Limb (tissue), 2 donors: ENCODE results near the gene GPR137B.

Experiments used
- DNase-seq, 2 donors: peaks; one replicate each; pipeline ENCODE4 v3.0.0-alpha.2; 2016; ENCODE audit errors: extremely low spot score in 2 of 2

GPR137B gene

GRCh38 chr1:236200925-236201324 lies 58.6 kb downstream of the GPR137B start:
- no peak for DNase-seq

- DNase-seq = no peak
Measured at GRCh38 chr1:236201786-236202185, 59.4 kb downstream of the GPR137B start.

- DNase-seq = no peak
Measured at GRCh38 chr1:236204039-236204438, 61.7 kb downstream of the GPR137B start.

GRCh38 chr1:236204656-236205055 lies 62.3 kb downstream of the GPR137B start:
- no peak for DNase-seq

DNA sequence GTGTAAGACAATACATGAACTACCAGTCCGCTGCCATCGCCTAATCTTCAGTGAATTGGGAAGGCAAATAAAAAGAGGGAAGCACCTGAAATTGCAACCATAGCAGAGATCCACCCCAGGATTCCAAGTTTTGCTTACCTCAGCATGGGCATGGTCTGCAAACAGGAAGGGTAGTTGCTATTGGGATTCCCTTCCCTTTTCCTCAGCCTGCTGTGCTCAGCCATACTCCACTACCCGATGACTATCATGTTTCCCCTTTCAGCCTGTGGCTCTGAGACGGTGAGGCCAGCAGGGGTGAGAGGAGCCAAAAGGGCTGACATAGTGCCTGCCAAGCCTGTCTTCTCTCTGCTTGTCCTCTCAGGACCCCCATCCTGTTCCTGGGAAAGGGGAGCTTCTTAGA lies 64.2 kb downstream of the GPR137B start:
- DNase-seq = peak in 1 of 2 donors; percentile 10

DNA sequence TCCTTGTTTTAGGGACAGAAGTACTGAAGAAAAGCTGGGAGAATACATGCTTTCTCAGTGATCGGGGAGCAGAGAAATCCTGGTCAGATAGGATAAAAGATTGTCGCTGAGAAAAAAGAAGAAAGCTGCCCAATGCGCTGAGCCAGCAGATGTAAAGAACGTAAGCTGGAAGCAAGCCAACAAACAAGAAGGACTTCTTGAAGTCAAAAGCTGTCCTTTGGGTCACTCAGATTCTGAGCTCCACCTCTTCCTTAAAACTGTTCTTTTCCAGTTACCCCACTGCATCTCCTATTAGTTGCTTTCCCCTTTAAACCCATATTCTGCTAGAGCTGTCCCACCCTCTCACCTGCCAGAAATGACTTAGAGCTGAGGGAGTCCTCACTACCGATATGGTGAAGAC lies 64.8 kb downstream of the GPR137B start:
- no peak for DNase-seq

GRCh38 chr1:236207569-236207968 lies 65.2 kb downstream of the GPR137B start:
- no peak for DNase-seq

GRCh38 chr1:236209185-236209584 lies 66.8 kb downstream of the GPR137B start:
- DNase-seq = no peak

- DNase-seq = no peak
Measured at GRCh38 chr1:236209713-236210112, 67.4 kb downstream of the GPR137B start.

DNA sequence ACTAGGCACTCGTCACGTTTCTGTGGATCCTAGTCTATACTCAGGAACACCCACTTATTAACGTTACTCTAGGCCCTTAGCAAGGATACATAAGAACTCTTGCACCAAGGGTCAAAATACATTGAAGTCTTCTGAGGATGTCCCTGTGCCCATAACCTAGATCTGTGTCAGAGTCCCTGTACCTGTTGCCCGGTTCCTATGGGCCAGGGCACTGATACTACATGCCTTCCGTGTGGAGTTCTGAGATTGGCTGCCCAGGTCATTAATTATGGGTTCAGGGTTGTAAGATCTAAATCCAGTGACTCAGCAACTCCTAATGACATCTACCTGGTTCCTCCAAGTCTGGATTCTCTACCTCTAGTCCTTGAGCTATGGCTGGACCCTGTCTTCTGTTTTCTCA lies 69.5 kb downstream of the GPR137B start:
- no peak for DNase-seq

- no peak for DNase-seq
Measured at GRCh38 chr1:236213534-236213933, 71.2 kb downstream of the GPR137B start.

- DNase-seq = no peak
Measured at GRCh38 chr1:236214761-236215160, 72.4 kb downstream of the GPR137B start.

GRCh38 chr1:236220473-236220872 lies 78.1 kb downstream of the GPR137B start:
- no peak for DNase-seq

GRCh38 chr1:236222632-236223031 lies 80.3 kb downstream of the GPR137B start:
- no peak for DNase-seq

GRCh38 chr1:236228411-236228810 lies 86.1 kb downstream of the GPR137B start:
- no peak for DNase-seq

GRCh38 chr1:236235116-236235515 lies 92.8 kb downstream of the GPR137B start:
- DNase-seq = no peak

DNA sequence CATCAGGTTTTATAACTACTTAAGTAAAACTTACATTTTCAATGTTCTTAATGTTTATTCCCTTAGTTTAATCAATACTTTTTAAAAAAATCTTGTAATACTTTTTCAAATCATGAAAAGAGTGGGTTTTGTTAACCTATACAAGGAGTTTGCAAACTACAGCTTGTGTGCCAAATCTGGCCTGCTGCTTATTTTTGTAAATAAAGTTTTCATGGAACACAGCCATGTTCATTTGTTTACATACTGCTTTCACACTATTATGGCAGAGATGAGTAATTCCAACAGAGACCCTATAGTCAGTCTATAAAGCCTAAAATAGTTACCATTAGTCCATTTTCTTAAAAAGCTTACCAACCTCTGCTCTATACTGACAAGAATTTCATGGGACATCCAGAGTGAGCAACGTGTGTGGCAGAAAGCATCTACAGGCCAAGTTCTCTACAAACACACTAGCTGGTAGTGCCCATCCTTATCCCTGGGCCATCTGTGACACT lies 96.8 kb downstream of the GPR137B start:
- no peak for DNase-seq

- no peak for DNase-seq
Measured at GRCh38 chr1:236240675-236241074, 98.3 kb downstream of the GPR137B start.

DNA sequence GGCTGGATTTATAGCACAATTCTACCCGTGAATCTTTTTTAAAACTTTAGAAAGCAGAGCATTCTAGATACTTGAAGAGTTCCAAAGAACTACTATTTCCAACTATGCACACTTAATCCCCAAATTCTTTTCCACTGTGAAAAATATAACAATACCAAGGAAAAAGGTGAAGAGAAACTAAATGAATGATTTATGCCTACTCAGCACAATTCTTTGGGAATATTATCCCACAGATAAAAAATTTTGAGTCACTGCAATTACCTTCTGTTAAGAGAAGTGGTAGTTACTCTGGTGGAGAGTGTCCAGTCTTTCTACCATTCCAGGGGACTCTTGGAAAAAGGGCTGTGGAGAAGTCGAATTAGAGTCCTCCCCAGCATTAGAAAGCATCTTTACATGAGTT lies 100.2 kb downstream of the GPR137B start:
- DNase-seq = no peak

DNA sequence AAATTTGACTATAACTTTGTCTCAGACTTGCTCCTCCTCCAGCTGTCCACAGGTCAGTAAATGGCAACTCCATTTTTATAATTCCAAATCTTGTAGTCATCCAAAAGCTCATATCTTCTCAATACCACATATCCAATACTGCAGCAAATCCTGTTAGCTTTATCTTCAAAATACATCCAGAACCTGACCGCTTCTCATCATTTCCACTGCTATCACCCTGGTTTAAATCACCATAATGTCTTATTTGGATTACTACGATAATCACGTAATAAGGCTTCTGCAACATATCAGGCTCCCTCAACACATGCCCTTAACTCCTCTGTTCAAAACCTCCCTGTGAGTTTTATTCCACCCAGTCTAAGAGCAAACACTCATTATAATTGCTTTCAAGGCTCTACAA lies 104.9 kb downstream of the GPR137B start:
- DNase-seq = no peak

DNA sequence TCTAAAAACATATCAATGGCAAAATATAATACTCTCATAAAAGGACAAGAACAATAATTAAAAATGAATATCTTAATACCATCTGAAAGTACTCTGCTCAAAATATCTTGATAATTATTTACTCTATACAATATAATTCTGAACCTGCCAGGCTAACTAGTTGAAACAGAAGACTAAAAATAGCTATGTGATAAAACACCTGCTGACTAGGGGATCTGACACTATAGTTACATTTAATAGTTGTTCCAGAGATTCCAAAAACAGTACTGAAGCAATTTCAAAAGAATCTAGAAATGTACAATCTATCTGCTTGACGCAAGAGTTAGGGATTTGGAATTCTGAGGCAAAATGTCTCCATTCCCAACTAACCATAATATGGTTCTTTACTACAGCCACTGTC lies 109.2 kb downstream of the GPR137B start:
- no peak for DNase-seq

DNA sequence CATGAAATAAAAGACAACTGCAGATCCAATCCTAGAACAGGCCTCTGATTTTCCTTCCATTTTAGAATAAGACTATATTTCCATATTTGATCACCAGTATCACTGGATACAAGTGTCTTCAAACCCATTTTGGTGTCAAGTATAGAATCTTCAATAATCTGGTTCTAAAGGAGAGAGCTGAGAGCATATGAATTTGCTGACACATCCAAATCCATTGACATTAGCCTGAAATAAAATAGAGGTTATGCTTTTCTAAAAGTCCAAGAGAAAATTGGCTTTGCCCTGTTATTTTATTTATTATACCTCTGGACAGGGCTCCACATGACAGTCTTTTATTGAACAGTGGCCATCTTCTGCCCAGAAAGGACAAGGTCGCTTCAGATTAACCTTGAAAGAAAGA lies 110.8 kb downstream of the GPR137B start:
- no peak for DNase-seq

DNA sequence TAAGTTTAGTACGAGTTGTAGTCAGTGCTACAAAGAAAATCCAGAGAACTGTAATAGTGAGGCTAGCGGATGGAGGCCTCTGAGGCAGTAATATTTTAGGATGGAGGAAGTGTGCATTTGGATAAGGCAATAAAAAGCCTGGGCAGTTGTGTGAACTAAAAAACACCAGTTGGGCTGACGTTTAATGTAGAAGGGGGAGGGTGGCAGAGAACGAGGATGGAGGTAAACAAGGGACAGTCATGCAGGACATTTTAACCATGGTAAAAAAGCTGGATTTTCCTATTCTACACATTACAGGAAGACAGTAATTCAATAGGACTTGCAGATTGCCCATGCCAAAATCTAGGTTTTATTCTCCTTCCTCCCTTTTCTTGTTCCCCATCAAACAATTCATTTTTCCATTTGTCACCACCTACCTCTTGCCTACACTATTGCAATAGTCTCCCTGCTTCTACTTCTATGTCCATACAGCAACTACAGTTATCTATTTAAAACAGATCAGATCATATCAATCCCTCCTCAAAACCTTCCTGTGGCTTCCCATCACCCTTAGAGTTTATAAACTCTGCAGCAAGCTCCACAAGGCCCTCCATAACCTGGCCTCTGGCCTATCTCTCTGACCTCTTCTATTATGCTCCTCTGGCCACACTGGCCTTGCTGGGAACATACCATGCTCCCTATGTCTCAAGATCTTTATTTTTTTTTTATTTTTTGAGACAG lies 111.7 kb downstream of the GPR137B start:
- DNase-seq = no peak

- no peak for DNase-seq
Measured at GRCh38 chr1:236257216-236257615, 114.9 kb downstream of the GPR137B start.
